ENCODE measurements around the gene YEATS2.
"Not testable (repeated sequence)": the region's sequence is repeated elsewhere in the genome, so short reads cannot be mapped to it uniquely, and the experiment has no call there.

Gene YEATS2

DNA sequence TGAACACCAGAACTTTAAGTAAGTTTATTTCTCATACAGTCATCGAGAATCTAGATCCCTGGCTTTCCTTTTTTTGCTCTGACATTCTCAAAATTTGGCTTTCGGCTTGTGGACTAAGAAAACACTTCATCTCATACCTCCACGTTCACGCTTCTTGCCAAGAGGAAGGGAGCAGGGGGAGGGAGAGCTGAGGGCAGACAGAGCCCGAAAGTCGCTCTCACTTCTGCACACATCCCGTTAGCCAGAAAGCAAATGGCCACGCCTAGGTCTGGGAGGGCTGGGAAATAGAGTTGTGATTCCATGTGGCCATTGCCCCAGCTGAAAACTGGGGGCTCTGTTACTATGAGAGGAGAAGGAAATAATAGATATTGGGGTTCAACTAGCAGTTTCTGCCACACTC is 70.5 kb downstream of the YEATS2 start:
- H3K56ac ChIP-seq (ENCODE audit: low read length) = no peak overlapping the region
- H3K4me3 ChIP-seq (ENCODE audit: low read length) = no peak overlapping the region
- H2AK5ac ChIP-seq (ENCODE audit: low read length) = no peak overlapping the region
- no peak overlapping the region for H3K18ac ChIP-seq (ENCODE audit: low read length)
- no peak overlapping the region for H3K4me2 ChIP-seq (ENCODE audit: low read length)
- DNase-seq = no peak
- H2BK15ac ChIP-seq (replicated peaks; ENCODE audit: low read depth) = no peak overlapping the region
- no peaks in the 10 kb centered on the region for H3K27me3 ChIP-seq (ENCODE audit: insufficient read depth, low read length, poor library complexity)
- peaks cover 8% of the 10 kb centered on the region for H3K36me3 ChIP-seq (ENCODE audit: control insufficient read depth, insufficient read depth, low read length)
- no peak overlapping the region for H2BK5ac ChIP-seq (ENCODE audit: low read length)
- H4K8ac ChIP-seq (ENCODE audit: low read depth, low read length) = no peak overlapping the region
- H3K79me1 ChIP-seq (ENCODE audit: low read length) = peaks cover 2% of the 10 kb centered on the region
- H3K27ac ChIP-seq (ENCODE audit: low read depth, low read length) = no peak overlapping the region
- no peak overlapping the region for H4K5ac ChIP-seq (ENCODE audit: low read length)
- H3K79me2 ChIP-seq (ENCODE audit: control insufficient read depth, insufficient read depth, low read length) = no peaks in the 10 kb centered on the region
- no peak overlapping the region for H3K23ac ChIP-seq (ENCODE audit: low read length)
- H2BK120ac ChIP-seq (ENCODE audit: low read depth, low read length) = no peak overlapping the region
- H3K4ac ChIP-seq (ENCODE audit: low read depth, low read length) = no peak overlapping the region
- no peak overlapping the region for H3K9ac ChIP-seq (ENCODE audit: low read length)
- no CpG with 5 or more reads among the region's 8 CpGs for WGBS (ENCODE audit: extremely low coverage, insufficient coverage, low lambda C conversion rate)
- H3K4me1 ChIP-seq (ENCODE audit: control insufficient read depth, low read depth, low read length) = peaks cover 4% of the 10 kb centered on the region

DNA sequence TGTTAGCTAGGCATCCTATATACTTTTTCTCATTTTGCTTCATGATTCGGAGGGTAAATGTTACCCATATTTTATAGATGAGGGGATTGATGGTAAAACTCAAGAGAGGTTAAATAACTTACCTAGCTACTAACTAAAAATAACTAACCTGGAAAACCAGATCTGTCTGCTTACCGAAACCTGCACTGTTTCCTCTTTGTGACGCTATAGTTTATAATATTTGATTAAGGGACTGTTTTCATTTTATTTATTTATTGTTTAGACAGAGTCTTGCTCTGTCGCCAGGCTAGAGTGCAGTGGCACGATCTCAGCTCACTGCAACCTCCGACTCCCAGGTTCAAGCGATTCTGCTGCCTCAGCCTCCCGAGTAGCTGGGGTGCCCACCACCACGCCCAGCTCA is 71.9 kb downstream of the YEATS2 start:
- Histone ChIP-seq H3K79me1 (ENCODE audit: low read length) (peaks cover 2% of the 10 kb centered on the region), H3K56ac (ENCODE audit: low read length) (no peak overlapping the region), H4K5ac (ENCODE audit: low read length) (no peak overlapping the region), H3K4me2 (ENCODE audit: low read length) (no peak overlapping the region), H3K4me1 (ENCODE audit: control insufficient read depth, low read depth, low read length) (peaks cover 4% of the 10 kb centered on the region), H3K79me2 (ENCODE audit: control insufficient read depth, insufficient read depth, low read length) (no peaks in the 10 kb centered on the region), H2AK5ac (ENCODE audit: low read length) (no peak overlapping the region), H2BK120ac (ENCODE audit: low read depth, low read length) (no peak overlapping the region), H3K27me3 (ENCODE audit: insufficient read depth, low read length, poor library complexity) (no peaks in the 10 kb centered on the region), H4K8ac (ENCODE audit: low read depth, low read length) (no peak overlapping the region), H3K23ac (ENCODE audit: low read length) (no peak overlapping the region), H2BK5ac (ENCODE audit: low read length) (no peak overlapping the region), H3K27ac (ENCODE audit: low read depth, low read length) (no peak overlapping the region), H3K4me3 (ENCODE audit: low read length) (no peak overlapping the region), H3K36me3 (ENCODE audit: control insufficient read depth, insufficient read depth, low read length) (peaks cover 12% of the 10 kb centered on the region), H3K18ac (ENCODE audit: low read length) (no peak overlapping the region), H2BK15ac (replicated peaks; ENCODE audit: low read depth) (no peak overlapping the region), H3K9ac (ENCODE audit: low read length) (no peak overlapping the region), H3K4ac (ENCODE audit: low read depth, low read length) (no peak overlapping the region)
- WGBS (ENCODE audit: extremely low coverage, insufficient coverage, low lambda C conversion rate) = no CpG with 5 or more reads among the region's 9 CpGs
- DNase-seq = no peak

DNA sequence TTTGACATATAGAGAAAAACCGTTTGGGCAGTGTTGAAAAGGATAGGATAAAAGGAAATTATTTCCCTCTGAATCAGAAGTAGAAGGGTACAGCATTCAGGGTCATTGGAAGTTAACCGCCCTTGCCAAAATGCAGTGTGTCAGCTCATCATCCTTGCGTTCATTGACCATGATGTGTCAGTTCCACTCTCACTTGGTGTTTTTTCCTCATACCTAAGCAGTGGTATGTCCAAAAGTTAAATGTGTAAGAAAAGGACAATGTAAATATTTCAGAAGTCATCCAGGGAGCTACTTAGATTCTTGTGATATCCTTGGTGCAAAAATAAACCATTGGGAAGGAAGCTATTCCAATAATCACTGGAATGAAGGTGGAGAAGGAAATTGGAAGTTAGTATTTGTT is 77.0 kb downstream of the YEATS2 start:
- H3K79me1 ChIP-seq (ENCODE audit: low read length) = no peaks in the 10 kb centered on the region

DNA sequence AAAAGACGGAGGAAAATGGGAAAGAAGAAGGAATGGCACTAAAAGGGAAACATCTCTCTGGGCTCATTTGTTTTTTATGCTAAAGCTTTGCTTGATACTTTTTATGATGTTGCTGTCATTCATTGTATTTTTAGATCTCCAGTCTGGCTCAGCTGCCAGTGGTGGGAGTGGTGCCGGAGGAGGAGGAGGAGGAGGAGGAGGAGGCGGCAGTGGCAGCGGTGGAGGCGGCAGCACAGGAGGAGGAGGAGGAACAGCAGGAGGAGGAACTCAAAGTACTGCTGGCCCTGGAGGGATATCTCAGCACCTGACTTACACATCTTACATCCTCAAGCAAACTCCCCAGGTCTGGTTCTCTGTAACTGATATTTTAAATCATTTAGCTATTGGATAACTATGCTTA is 78.2 kb downstream of the YEATS2 start:
- Histone ChIP-seq H3K4me3 (ENCODE audit: low read length) (no peak overlapping the region), H3K9ac (ENCODE audit: low read length) (no peak overlapping the region), H3K27me3 (ENCODE audit: insufficient read depth, low read length, poor library complexity) (no peaks in the 10 kb centered on the region), H3K27ac (ENCODE audit: low read depth, low read length) (no peak overlapping the region), H2BK15ac (replicated peaks; ENCODE audit: low read depth) (no peak overlapping the region), H4K5ac (ENCODE audit: low read length) (no peak overlapping the region), H4K8ac (ENCODE audit: low read depth, low read length) (no peak overlapping the region), H3K18ac (ENCODE audit: low read length) (no peak overlapping the region), H3K4me1 (ENCODE audit: control insufficient read depth, low read depth, low read length) (no peaks in the 10 kb centered on the region), H3K23ac (ENCODE audit: low read length) (no peak overlapping the region), H2BK120ac (ENCODE audit: low read depth, low read length) (no peak overlapping the region), H3K4ac (ENCODE audit: low read depth, low read length) (no peak overlapping the region), H2AK5ac (ENCODE audit: low read length) (no peak overlapping the region), H3K36me3 (ENCODE audit: control insufficient read depth, insufficient read depth, low read length) (peaks cover 14% of the 10 kb centered on the region), H3K79me2 (ENCODE audit: control insufficient read depth, insufficient read depth, low read length) (no peaks in the 10 kb centered on the region), H3K56ac (ENCODE audit: low read length) (no peak overlapping the region), H2BK5ac (ENCODE audit: low read length) (no peak overlapping the region), H3K79me1 (ENCODE audit: low read length) (no peaks in the 10 kb centered on the region), H3K4me2 (ENCODE audit: low read length) (no peak overlapping the region)
- whole genome bisulfite sequencing (ENCODE audit: extremely low coverage, insufficient coverage, low lambda C conversion rate) = no CpG with 5 or more reads among the region's 5 CpGs
- no peak for DNase-seq

More for the DNA sequence above, 77.0 kb downstream of the YEATS2 start:
- H3K4me3 ChIP-seq (ENCODE audit: low read length) = no peak overlapping the region
- H3K27ac ChIP-seq (ENCODE audit: low read depth, low read length) = no peak overlapping the region
- H3K27me3 ChIP-seq (ENCODE audit: insufficient read depth, low read length, poor library complexity) = no peaks in the 10 kb centered on the region
- H3K9ac ChIP-seq (ENCODE audit: low read length) = no peak overlapping the region
- H4K8ac ChIP-seq (ENCODE audit: low read depth, low read length) = no peak overlapping the region
- no CpG with 5 or more reads among the region's 3 CpGs for WGBS (ENCODE audit: extremely low coverage, insufficient coverage, low lambda C conversion rate)
- H3K23ac ChIP-seq (ENCODE audit: low read length) = no peak overlapping the region
- no peak overlapping the region for H4K5ac ChIP-seq (ENCODE audit: low read length)
- no peak overlapping the region for H3K4ac ChIP-seq (ENCODE audit: low read depth, low read length)
- H2BK5ac ChIP-seq (ENCODE audit: low read length) = no peak overlapping the region
- no peak overlapping the region for H2AK5ac ChIP-seq (ENCODE audit: low read length)
- H3K4me2 ChIP-seq (ENCODE audit: low read length) = no peak overlapping the region
- no peaks in the 10 kb centered on the region for H3K4me1 ChIP-seq (ENCODE audit: control insufficient read depth, low read depth, low read length)
- no peak overlapping the region for H2BK120ac ChIP-seq (ENCODE audit: low read depth, low read length)
- DNase-seq = no peak
- H3K18ac ChIP-seq (ENCODE audit: low read length) = no peak overlapping the region
- H3K79me2 ChIP-seq (ENCODE audit: control insufficient read depth, insufficient read depth, low read length) = no peaks in the 10 kb centered on the region
- no peak overlapping the region for H2BK15ac ChIP-seq (replicated peaks; ENCODE audit: low read depth)
- H3K56ac ChIP-seq (ENCODE audit: low read length) = no peak overlapping the region
- peaks cover 14% of the 10 kb centered on the region for H3K36me3 ChIP-seq (ENCODE audit: control insufficient read depth, insufficient read depth, low read length)

DNA sequence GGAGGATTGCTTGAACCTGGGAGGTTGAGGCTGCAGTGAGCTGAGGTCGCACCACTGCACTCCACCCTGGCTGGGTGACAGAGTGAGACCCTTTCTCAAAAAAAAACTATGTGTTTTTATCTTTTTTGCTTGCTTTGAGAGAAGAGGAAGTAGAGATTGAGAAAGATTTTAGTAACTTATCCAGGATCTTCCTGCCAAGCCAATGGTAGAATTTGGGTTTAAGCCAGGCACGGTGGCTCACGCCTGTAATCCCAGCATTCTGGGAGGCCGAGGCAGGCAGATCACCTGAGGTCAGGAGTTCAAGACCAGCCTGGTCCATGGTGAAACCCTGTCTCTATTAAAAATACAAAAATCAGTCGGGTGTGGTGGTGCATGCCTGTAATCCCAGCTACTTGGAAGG is 78.9 kb downstream of the YEATS2 start:
- H3K79me2 ChIP-seq (ENCODE audit: control insufficient read depth, insufficient read depth, low read length); H3K27me3 ChIP-seq (ENCODE audit: insufficient read depth, low read length, poor library complexity); H3K4me2 ChIP-seq (ENCODE audit: low read length); H2BK15ac ChIP-seq (replicated peaks; ENCODE audit: low read depth); H2BK5ac ChIP-seq (ENCODE audit: low read length); H3K4me3 ChIP-seq (ENCODE audit: low read length); H3K27ac ChIP-seq (ENCODE audit: low read depth, low read length); H2BK120ac ChIP-seq (ENCODE audit: low read depth, low read length); H2AK5ac ChIP-seq (ENCODE audit: low read length); H3K23ac ChIP-seq (ENCODE audit: low read length); H3K9ac ChIP-seq (ENCODE audit: low read length); H3K18ac ChIP-seq (ENCODE audit: low read length); H3K56ac ChIP-seq (ENCODE audit: low read length); H4K8ac ChIP-seq (ENCODE audit: low read depth, low read length); H3K4ac ChIP-seq (ENCODE audit: low read depth, low read length); H3K4me1 ChIP-seq (ENCODE audit: control insufficient read depth, low read depth, low read length); H3K79me1 ChIP-seq (ENCODE audit: low read length); DNase-seq; H4K5ac ChIP-seq (ENCODE audit: low read length): not testable (repeated sequence)
- WGBS (ENCODE audit: extremely low coverage, insufficient coverage, low lambda C conversion rate) = no CpG with 5 or more reads among the region's 5 CpGs
- H3K36me3 ChIP-seq (ENCODE audit: control insufficient read depth, insufficient read depth, low read length) = peaks cover 14% of the 10 kb centered on the region

- no peak overlapping the region for H4K5ac ChIP-seq (ENCODE audit: low read length)
- H3K9ac ChIP-seq (ENCODE audit: low read length) = no peak overlapping the region
- no peaks in the 10 kb centered on the region for H3K27me3 ChIP-seq (ENCODE audit: insufficient read depth, low read length, poor library complexity)
- no peaks in the 10 kb centered on the region for H3K79me2 ChIP-seq (ENCODE audit: control insufficient read depth, insufficient read depth, low read length)
- no peak overlapping the region for H2BK5ac ChIP-seq (ENCODE audit: low read length)
- no peak for DNase-seq
- no peak overlapping the region for H2BK120ac ChIP-seq (ENCODE audit: low read depth, low read length)
- no peak overlapping the region for H3K4me2 ChIP-seq (ENCODE audit: low read length)
- no peak overlapping the region for H3K56ac ChIP-seq (ENCODE audit: low read length)
- H3K79me1 ChIP-seq (ENCODE audit: low read length) = no peaks in the 10 kb centered on the region
- H2AK5ac ChIP-seq (ENCODE audit: low read length) = no peak overlapping the region
- H4K8ac ChIP-seq (ENCODE audit: low read depth, low read length) = no peak overlapping the region
- WGBS (ENCODE audit: extremely low coverage, insufficient coverage, low lambda C conversion rate) = no CpG with 5 or more reads among the region's 4 CpGs
- H3K23ac ChIP-seq (ENCODE audit: low read length) = no peak overlapping the region
- no peak overlapping the region for H2BK15ac ChIP-seq (replicated peaks; ENCODE audit: low read depth)
- H3K27ac ChIP-seq (ENCODE audit: low read depth, low read length) = no peak overlapping the region
- H3K4me1 ChIP-seq (ENCODE audit: control insufficient read depth, low read depth, low read length) = no peaks in the 10 kb centered on the region
- H3K4ac ChIP-seq (ENCODE audit: low read depth, low read length) = no peak overlapping the region
- H3K4me3 ChIP-seq (ENCODE audit: low read length) = no peak overlapping the region
- H3K36me3 ChIP-seq (ENCODE audit: control insufficient read depth, insufficient read depth, low read length) = peaks cover 13% of the 10 kb centered on the region
- H3K18ac ChIP-seq (ENCODE audit: low read length) = no peak overlapping the region
These were observed 79.5 kb downstream of the YEATS2 start for GRCh38 chr3:183777016-183777618.

Data from mesendoderm (in vitro differentiated cells).